GM20000 (cell line): ENCODE results near the gene FAM53B.

Source experiments
- DNase-seq: peaks from one replicate; pipeline ENCODE4 v3.0.0; 2012; ENCODE audit warnings: low spot score
- CTCF ChIP-seq: IDR thresholded peaks from 2 replicates; pipeline ENCODE4 v1.5.1; 2012; ENCODE audit warnings: mild to moderate bottlenecking, control low read depth; ENCODE audit errors: extremely low read depth, missing control alignments

FAM53B gene

GRCh38 chr10:124724279-124725027, 19.7 kb downstream of the FAM53B start:
- DNase-seq = no peak
- TF ChIP-seq CTCF = no peak

GRCh38 chr10:124723826-124724225, 20.4 kb downstream of the FAM53B start:
- no peak for TF ChIP-seq CTCF

GRCh38 chr10:124722798-124723783, 21.1 kb downstream of the FAM53B start:
- peak; percentile 89 for DNase-seq
- no peak for TF ChIP-seq CTCF

More at GRCh38 chr10:124723826-124724225, 20.4 kb downstream of the FAM53B start:
- no peak for DNase-seq

- no peak for TF ChIP-seq CTCF
- DNase-seq = no peak
Observed at GRCh38 chr10:124721330-124722045, 22.7 kb downstream of the FAM53B start.

GRCh38 chr10:124719213-124719851, 24.8 kb downstream of the FAM53B start:
- peak; percentile 72 for DNase-seq
- peak; percentile 53 for TF ChIP-seq CTCF

- TF ChIP-seq CTCF = no peak
- DNase-seq = peak; percentile 58
Observed at GRCh38 chr10:124717911-124718741, 26.1 kb downstream of the FAM53B start.
